Pancreas (tissue), 10 donors: ENCODE data around the gene BCAS1. TPM values are rescaled to one million over a fixed set of nuclear protein-coding genes. Genes with fewer than 3 reads are reported as not detected.

Experiments
- ATAC-seq, 4 donors: fragments of 200-7000 bp; cut with Tn5 transposase; one replicate each; pipeline versions ENCODE4 v1.8.0 to v1.9.1; 2020; ENCODE audit warnings: mild to moderate bottlenecking in 4 of 4, moderate library complexity in 4 of 4
- DNase-seq, 6 donors: peaks; one replicate each; pipeline ENCODE4 v3.0.0-alpha.2; 2020
- FAIRE-seq: peaks from 2 replicates; lab custom pipeline; 2012; peaks lifted over from hg19 to GRCh38; lab: Jason Lieb, UNC
- H3K27ac ChIP-seq, 4 donors: fragments of 200-600 bp; sonication (generic); 1 replicate in 3 of 4; 2 replicates in 1 of 4; pipeline versions ENCODE4 v1.5.0 to v1.8.0; 2020
- H3K27me3 ChIP-seq, 4 donors: fragments of 200-600 bp; one replicate each; pipeline ENCODE4 v1.8.0; 2021
- H3K36me3 ChIP-seq, 3 donors: fragments of 200-600 bp; sonication (generic) in 1 of 3; one replicate each; pipeline versions ENCODE4 v1.5.0 to v1.8.0; 2020 to 2021
- H3K4me1 ChIP-seq, 3 donors: fragments of 200-600 bp; one replicate each; pipeline ENCODE4 v1.8.0; 2021
- H3K4me3 ChIP-seq, 4 donors: fragments of 200-600 bp; sonication (generic) in 2 of 4; one replicate each; pipeline versions ENCODE4 v1.5.0 to v1.8.0; 2020 to 2021
- H3K9me3 ChIP-seq, 4 donors: fragments of 200-600 bp; one replicate each; pipeline ENCODE4 v1.8.0; 2021
- CTCF ChIP-seq, 4 donors: fragments of 200-600 bp; sonication (generic) in 3 of 4; IDR thresholded peaks; one replicate each; pipeline versions ENCODE4 v1.5.0 to v1.8.0; 2021; ENCODE audit warnings: antibody characterized with exemption in 4 of 4
- WGBS, 2 donors: extraction: QIAGEN DNeasy Blood & Tissue Kit; methylation state at CpG; one replicate each; pipeline ENCODE4 v1.1.7; 2013; 5-methylcytosine and 5-hydroxymethylcytosine counted together
- intact Hi-C, 3 donors: fragments of 100-400 bp; cut with DNase I; formaldehyde crosslinking; loops; one replicate each; pipeline versions ENCODE4 v1.11.1 to v1.14.2; 2022
- polyA plus RNA-seq, 2 donors: library from polyadenylated mRNA; stranded (reverse); fragments of 200-250 nt; gene quantifications; one replicate each; pipeline ENCODE4 v1.2.3, GENCODE V29; 2013
- total RNA-seq, 6 donors: library from RNA; stranded (reverse); fragmentation: NEBNext Ultra II Directional in 4 of 6; extraction: Animal tissue kit (Norgen Biotek cat#: 25700) in 4 of 6; gene quantifications; one replicate each; pipeline versions ENCODE4 v1.2.1 to v1.2.4, GENCODE V29; 2021 to 2023
- donor health status: healthy with polysubstance abuse.
- donor health status: DM: no; HTN: no; CAD: no; lungs with moderate emphysema.
- donor health status: DM: no; HTN: no; CAD: no.
- donor health status: control.
- donor health status: control.
- donor health status: Bipolar disorder and iron deficiency.
- donor health status: DM: yes; HTN: yes; CAD: no.
- donor health status: DM: no; HTN: no; CAD: no.
- donor health status: DM: no; HTN: no; CAD: no.
- donor health status: DM: yes; HTN: yes; CAD: no.

BCAS1 gene
- total and polyA plus RNA-seq, 8 donors = 0.20 to 0.85 (median 0.61) TPM

- intact Hi-C loops = no loop called here
- Histone ChIP-seq H3K27me3 (no peaks in the 10 kb centered on the region), H3K36me3 (no peaks in the 10 kb centered on the region), H3K4me1 (peaks cover 0 to 20% (median 6%) of the 10 kb centered on the region in 3 donors), H3K27ac (no peak overlapping the region), H3K9me3 (no peaks in the 10 kb centered on the region), H3K4me3 (no peak overlapping the region)
- no peak for TF ChIP-seq CTCF (IDR thresholded peaks at IDR 0.05)
- DNase-seq = no peak
- no peak for ATAC-seq
- WGBS, 2 donors = 92 to 95% methylated on average over 5 of the region's 5 CpGs
- FAIRE-seq = no peak
Observed at GRCh38 chr20:54068966-54069365, 1.4 kb downstream of the BCAS1 start.

GRCh38 chr20:54068495-54068894 is 1.9 kb downstream of the BCAS1 start:
- Histone ChIP-seq H3K36me3 (no peaks in the 10 kb centered on the region), H3K27ac (peak overlapping the region in 3 of 4 donors; percentile 70 to 76 (median 74)), H3K4me1 (peaks cover 0 to 20% (median 6%) of the 10 kb centered on the region in 3 donors), H3K4me3 (no peak overlapping the region), H3K9me3 (no peaks in the 10 kb centered on the region), H3K27me3 (no peaks in the 10 kb centered on the region)
- TF ChIP-seq CTCF (IDR thresholded peaks at IDR 0.05) = no peak
- intact Hi-C loops = no loop called here
- ATAC-seq (no peak), FAIRE-seq (no peak), DNase-seq (no peak)
- 70 to 97% methylated on average over 5 of the region's 5 CpGs for WGBS, 2 donors

- peaks cover 0 to 20% (median 6%) of the 10 kb centered on the region in 3 donors for H3K4me1 ChIP-seq
- no peaks in the 10 kb centered on the region for H3K27me3 ChIP-seq
- intact Hi-C loops = no loop called here
- peak overlapping the region; percentile 59 to 76 (median 72) for H3K27ac ChIP-seq
- FAIRE-seq = no peak
- WGBS, 2 donors = 14% methylated on average over 8 of the region's 8 CpGs
- TF ChIP-seq CTCF (IDR thresholded peaks at IDR 0.05) = no peak
- H3K4me3 ChIP-seq = no peak overlapping the region
- H3K36me3 ChIP-seq = no peaks in the 10 kb centered on the region
- ATAC-seq = peak; percentile 94 to 96 (median 96)
- peak; percentile 84 to 98 (median 93) for DNase-seq
- H3K9me3 ChIP-seq = no peaks in the 10 kb centered on the region
Observed at GRCh38 chr20:54067606-54068174, 2.7 kb downstream of the BCAS1 start.

GRCh38 chr20:54065601-54066038 is 4.8 kb downstream of the BCAS1 start:
- FAIRE-seq = no peak
- no peak for TF ChIP-seq CTCF (IDR thresholded peaks at IDR 0.05)
- WGBS, 2 donors = 56 to 64% methylated on average over 7 of the region's 7 CpGs
- H3K9me3 ChIP-seq = no peaks in the 10 kb centered on the region
- DNase-seq = no peak
- H3K27me3 ChIP-seq = no peaks in the 10 kb centered on the region
- no peak for ATAC-seq
- no peak overlapping the region for H3K27ac ChIP-seq
- no peak overlapping the region for H3K4me3 ChIP-seq
- intact Hi-C loops = no loop called here
- H3K36me3 ChIP-seq = no peaks in the 10 kb centered on the region
- H3K4me1 ChIP-seq = peaks cover 0 to 20% (median 6%) of the 10 kb centered on the region in 3 donors

- no peaks in the 10 kb centered on the region for H3K36me3 ChIP-seq
- H3K27me3 ChIP-seq = no peaks in the 10 kb centered on the region
- no peak overlapping the region for H3K4me3 ChIP-seq
- H3K4me1 ChIP-seq = peaks cover 0 to 15% (median 6%) of the 10 kb centered on the region in 3 donors
- no peak overlapping the region for H3K27ac ChIP-seq
- no peak for DNase-seq
- H3K9me3 ChIP-seq = no peaks in the 10 kb centered on the region
- intact Hi-C loops = no loop called here
- no peak for ATAC-seq
- no peak for FAIRE-seq
- WGBS, 2 donors = 62 to 77% methylated on average over 7 of the region's 7 CpGs
- TF ChIP-seq CTCF (IDR thresholded peaks at IDR 0.05) = no peak
Observed at GRCh38 chr20:54064939-54065338, 5.5 kb downstream of the BCAS1 start.
